Suppressor macrophage (primary cell): ENCODE data around the gene MID2.
"Not testable (repeated sequence)": the region's sequence is repeated elsewhere in the genome, so short reads cannot be mapped to it uniquely, and the experiment has no call there.

Experiments
- DNase-seq, 4 experiments: peaks; one replicate each; pipeline ENCODE4 v3.0.0-alpha.2; 2020 to 2022

MID2 gene

GRCh38 chrX:107845625-107846024, 20.0 kb downstream of the MID2 start:
- DNase-seq: peak in 1 of 4 experiments; percentile 13

- no peak for DNase-seq
Measured at GRCh38 chrX:107848591-107848990, 22.9 kb downstream of the MID2 start.

- DNase-seq: peak in 2 of 4 experiments; percentile 4
Measured at GRCh38 chrX:107849747-107850421, 24.2 kb downstream of the MID2 start.

- DNase-seq: no peak
Measured at GRCh38 chrX:107850422-107850765, 24.7 kb downstream of the MID2 start.

- DNase-seq: no peak
Measured at GRCh38 chrX:107851215-107851614, 25.5 kb downstream of the MID2 start.

GRCh38 chrX:107851665-107852064, 26.0 kb downstream of the MID2 start:
- not testable (repeated sequence) for DNase-seq

GRCh38 chrX:107856289-107856688, 30.6 kb downstream of the MID2 start:
- no peak for DNase-seq

GRCh38 chrX:107857041-107857440, 31.4 kb downstream of the MID2 start:
- not testable (repeated sequence) for DNase-seq

- DNase-seq: no peak
Measured at GRCh38 chrX:107857837-107858236, 32.2 kb downstream of the MID2 start.

- DNase-seq: no peak
Measured at GRCh38 chrX:107861056-107861455, 35.4 kb downstream of the MID2 start.

- no peak for DNase-seq
Measured at GRCh38 chrX:107871136-107871535, 45.5 kb downstream of the MID2 start.

- no peak for DNase-seq
Measured at GRCh38 chrX:107878106-107878505, 52.4 kb downstream of the MID2 start.

GRCh38 chrX:107880054-107880610, 54.5 kb downstream of the MID2 start:
- no peak for DNase-seq

GRCh38 chrX:107894038-107894437, 68.4 kb downstream of the MID2 start:
- peak; percentile 10 to 58 (median 50) for DNase-seq

- no peak for DNase-seq
Measured at GRCh38 chrX:107902721-107903120, 77.1 kb downstream of the MID2 start.

GRCh38 chrX:107905366-107905765, 79.7 kb downstream of the MID2 start:
- no peak for DNase-seq

GRCh38 chrX:107924136-107924746, 98.6 kb downstream of the MID2 start:
- DNase-seq: no peak

GRCh38 chrX:107934262-107934661, 108.6 kb downstream of the MID2 start:
- DNase-seq: no peak

- DNase-seq: no peak
Measured at GRCh38 chrX:107935200-107935599, 109.5 kb downstream of the MID2 start.

- no peak for DNase-seq
Measured at GRCh38 chrX:107935664-107936433, 110.2 kb downstream of the MID2 start.

- DNase-seq: no peak
Measured at GRCh38 chrX:107936434-107936730, 110.7 kb downstream of the MID2 start.

- DNase-seq: no peak
Measured at GRCh38 chrX:107940095-107940494, 114.4 kb downstream of the MID2 start.

- not testable (repeated sequence) for DNase-seq
Measured at GRCh38 chrX:107955337-107955736, 129.7 kb downstream of the MID2 start.

- no peak for DNase-seq
Measured at GRCh38 chrX:107968623-107969022, 143.0 kb downstream of the MID2 start.
